HepG2 (cell line): Measurements from ENCODE around the gene SOX12. TPM values are rescaled to one million over a fixed set of nuclear protein-coding genes. Genes with fewer than 3 reads are reported as not detected.

Experiments used
- AHR ChIP-seq: IDR thresholded peaks from 2 replicates; pipeline ENCODE4 v1.6.1; 2018; ENCODE audit warnings: missing genetic modification reagents, missing compliant biosample characterization
- AKAP8 ChIP-seq: sonication (generic); formaldehyde crosslinking; IDR thresholded peaks from 2 replicates; pipeline ENCODE4 v1.5.1; 2020; ENCODE audit warnings: mild to moderate bottlenecking, missing genetic modification reagents
- ARNT2 ChIP-seq: sonication (generic); formaldehyde crosslinking; IDR thresholded peaks from 2 replicates; pipeline ENCODE4 v1.8.0; 2022; ENCODE audit warnings: mild to moderate bottlenecking, low read depth, missing genetic modification reagents, moderate library complexity
- DR1 ChIP-seq: sonication (generic); formaldehyde crosslinking; IDR thresholded peaks from 2 replicates; pipeline ENCODE4 v1.8.0; 2021; ENCODE audit warnings: mild to moderate bottlenecking, missing genetic modification reagents, inconsistent platforms
- GLI4 ChIP-seq: sonication (generic); formaldehyde crosslinking; IDR thresholded peaks from 2 replicates; pipeline ENCODE4 v1.5.1; 2020; ENCODE audit warnings: missing genetic modification reagents, mild to moderate bottlenecking, moderate library complexity, borderline replicate concordance
- HNRNPUL1 ChIP-seq: fragments of 200-400 bp; formaldehyde crosslinking; IDR thresholded peaks from 2 replicates; pipeline ENCODE4 v1.6.1; 2017; ENCODE audit warnings: low read depth, mild to moderate bottlenecking, low read length, moderate library complexity
- JUND ChIP-seq: sonication (generic); formaldehyde crosslinking; IDR thresholded peaks from 2 replicates; pipeline ENCODE4 v1.8.0; 2022; ENCODE audit warnings: mild to moderate bottlenecking, missing genetic modification reagents
- MAFK ChIP-seq, 2 experiments: IDR thresholded peaks in 1 of 2; conservative IDR thresholded peaks in 1 of 2; 2 replicates each; pipeline ENCODE4 v1.6.1; 2011; ENCODE audit warnings: improper control_type of control experiment in 2 of 2, low read length in 2 of 2
- MTA3 ChIP-seq: sonication (generic); formaldehyde crosslinking; IDR thresholded peaks from 2 replicates; pipeline ENCODE4 v1.4.0; 2020; ENCODE audit warnings: missing genetic modification reagents
- NKX3-1 ChIP-seq: sonication (generic); formaldehyde crosslinking; IDR thresholded peaks from 2 replicates; pipeline ENCODE4 v1.5.0; 2020; ENCODE audit warnings: missing genetic modification reagents
- SNRNP70 ChIP-seq: fragments of 200-400 bp; formaldehyde crosslinking; IDR thresholded peaks from 2 replicates; pipeline ENCODE4 v1.6.1; 2017; ENCODE audit warnings: mild to moderate bottlenecking, low read depth, low read length, moderate library complexity
- SP2 ChIP-seq: sonication (generic); formaldehyde crosslinking; IDR thresholded peaks from 2 replicates; pipeline ENCODE4 v1.5.1; 2020; ENCODE audit warnings: mild to moderate bottlenecking, missing genetic modification reagents
- XRCC5 ChIP-seq: fragments of 200-400 bp; formaldehyde crosslinking; optimal IDR thresholded peaks from 2 replicates; pipeline ENCODE3; 2017; ENCODE audit warnings: mild to moderate bottlenecking, low read length
- ZNF124 ChIP-seq: sonication (generic); formaldehyde crosslinking; IDR thresholded peaks from 2 replicates; pipeline ENCODE4 v1.4.0; 2020; ENCODE audit warnings: missing genetic modification reagents
- ZNF138 ChIP-seq: sonication (generic); formaldehyde crosslinking; IDR thresholded peaks from 2 replicates; pipeline ENCODE4 v1.5.0; 2020; ENCODE audit warnings: mild to moderate bottlenecking, low read depth, missing genetic modification reagents
- ZNF260 ChIP-seq: sonication (generic); formaldehyde crosslinking; IDR thresholded peaks from 2 replicates; pipeline ENCODE4 v1.4.0; 2020; ENCODE audit warnings: missing genetic modification reagents, low read depth, mild to moderate bottlenecking, borderline replicate concordance
- ZNF3 ChIP-seq: IDR thresholded peaks from 2 replicates; pipeline ENCODE4 v1.7.0; 2017; ENCODE audit warnings: inconsistent platforms
- ZNF430 ChIP-seq: sonication (generic); formaldehyde crosslinking; IDR thresholded peaks from 2 replicates; pipeline ENCODE4 v1.9.0; 2021; ENCODE audit warnings: mild to moderate bottlenecking, missing genetic modification reagents
- ZNF44 ChIP-seq: sonication (generic); formaldehyde crosslinking; IDR thresholded peaks from 2 replicates; pipeline ENCODE4 v1.5.1; 2020; ENCODE audit warnings: mild to moderate bottlenecking, missing genetic modification reagents
- ZNF441 ChIP-seq: sonication (generic); formaldehyde crosslinking; IDR thresholded peaks from 2 replicates; pipeline ENCODE4 v1.7.0; 2021; ENCODE audit warnings: missing genetic modification reagents, borderline replicate concordance
- ZNF484 ChIP-seq: sonication (generic); formaldehyde crosslinking; IDR thresholded peaks from 2 replicates; pipeline ENCODE4 v1.5.1; 2020; ENCODE audit warnings: mild to moderate bottlenecking, low read depth, missing genetic modification reagents, borderline replicate concordance
- ZNF816 ChIP-seq: sonication (generic); formaldehyde crosslinking; IDR thresholded peaks from 2 replicates; pipeline ENCODE4 v1.8.0; 2022; ENCODE audit warnings: missing genetic modification reagents, mild to moderate bottlenecking, borderline replicate concordance
- ZSCAN20 ChIP-seq: sonication (generic); formaldehyde crosslinking; IDR thresholded peaks from 2 replicates; pipeline ENCODE4 v1.4.0; 2020; ENCODE audit warnings: missing genetic modification reagents, mild to moderate bottlenecking, borderline replicate concordance
- polyA plus RNA-seq, 8 experiments: library from polyadenylated mRNA; depleted of rRNA in 3 of 8; stranded (reverse) in 7 of 8; unstranded in 1 of 8; fragments of >200 nt; fragmentation: Illumina TruSeq in 4 of 8; extraction: Trizol in 4 of 8; gene quantifications; 2 replicates each; pipeline versions ENCODE4 v1.2.1 to v1.2.3, GENCODE V29; 2011 to 2016; ENCODE audit warnings: low read depth in 4 of 8, missing spikeins in 1 of 8, mixed read lengths in 1 of 8; ENCODE audit not compliant: insufficient read depth in 1 of 8
- total RNA-seq, 5 experiments: library from RNA; depleted of rRNA; stranded (reverse); fragments of >200 nt; fragmentation: Illumina TruSeq; extraction: Trizol; gene quantifications; 2 replicates each; pipeline ENCODE4 v1.2.3, GENCODE V29; 2016; ENCODE audit warnings: low read depth in 1 of 5
- TF ChIP-seq, protein P1 (sequence below): sonication (generic); formaldehyde crosslinking; IDR thresholded peaks from 2 replicates; pipeline ENCODE4 v1.5.0; 2020; ENCODE audit warnings: mild to moderate bottlenecking, missing genetic modification reagents, borderline replicate concordance

Gene SOX12
- total and polyA plus RNA-seq, 2 of the 13 experiments (the other 11 are each of a cell fraction or from before 2014, with no cell fraction given) = 10.0 to 18.7 TPM

DNA sequence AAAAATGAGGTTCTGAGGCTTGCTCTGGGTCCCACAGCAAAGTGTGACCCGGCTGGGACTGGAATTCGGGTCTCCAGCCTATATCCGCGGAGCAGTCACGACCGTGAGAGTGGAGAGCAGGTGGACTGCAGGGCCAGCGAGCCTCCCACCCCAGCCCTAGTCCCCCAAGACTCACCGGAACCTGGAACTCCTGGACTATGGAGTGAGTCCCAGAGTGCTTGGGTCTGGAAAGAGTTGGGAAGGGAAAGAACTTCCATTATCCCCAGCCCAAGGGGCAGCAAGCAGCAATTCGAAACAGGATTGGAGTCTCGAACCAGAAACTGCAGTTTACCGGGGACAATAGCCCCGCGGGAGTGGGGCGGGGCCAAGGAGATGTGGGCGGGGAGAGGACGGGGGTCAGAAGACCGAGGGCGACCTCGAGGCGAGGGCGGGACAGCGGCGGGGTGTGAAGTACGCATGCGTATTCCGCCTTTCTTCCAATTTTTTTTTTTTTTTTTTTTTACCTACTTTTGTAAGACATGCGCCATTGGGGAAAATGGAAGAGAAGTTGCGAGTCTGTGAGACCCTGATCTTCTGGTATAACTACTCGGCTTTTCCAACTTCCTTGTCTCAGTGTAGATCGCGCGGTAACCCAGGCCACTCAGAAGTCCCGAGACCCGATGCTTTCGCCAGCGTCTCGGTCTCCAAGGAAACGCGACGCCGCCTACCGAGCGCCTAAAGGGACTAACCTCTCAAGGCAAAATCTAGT is 35.1 kb upstream of the SOX12 start, which contains the start of gene C20orf96 (continued):
- TF ChIP-seq, protein P1, sequence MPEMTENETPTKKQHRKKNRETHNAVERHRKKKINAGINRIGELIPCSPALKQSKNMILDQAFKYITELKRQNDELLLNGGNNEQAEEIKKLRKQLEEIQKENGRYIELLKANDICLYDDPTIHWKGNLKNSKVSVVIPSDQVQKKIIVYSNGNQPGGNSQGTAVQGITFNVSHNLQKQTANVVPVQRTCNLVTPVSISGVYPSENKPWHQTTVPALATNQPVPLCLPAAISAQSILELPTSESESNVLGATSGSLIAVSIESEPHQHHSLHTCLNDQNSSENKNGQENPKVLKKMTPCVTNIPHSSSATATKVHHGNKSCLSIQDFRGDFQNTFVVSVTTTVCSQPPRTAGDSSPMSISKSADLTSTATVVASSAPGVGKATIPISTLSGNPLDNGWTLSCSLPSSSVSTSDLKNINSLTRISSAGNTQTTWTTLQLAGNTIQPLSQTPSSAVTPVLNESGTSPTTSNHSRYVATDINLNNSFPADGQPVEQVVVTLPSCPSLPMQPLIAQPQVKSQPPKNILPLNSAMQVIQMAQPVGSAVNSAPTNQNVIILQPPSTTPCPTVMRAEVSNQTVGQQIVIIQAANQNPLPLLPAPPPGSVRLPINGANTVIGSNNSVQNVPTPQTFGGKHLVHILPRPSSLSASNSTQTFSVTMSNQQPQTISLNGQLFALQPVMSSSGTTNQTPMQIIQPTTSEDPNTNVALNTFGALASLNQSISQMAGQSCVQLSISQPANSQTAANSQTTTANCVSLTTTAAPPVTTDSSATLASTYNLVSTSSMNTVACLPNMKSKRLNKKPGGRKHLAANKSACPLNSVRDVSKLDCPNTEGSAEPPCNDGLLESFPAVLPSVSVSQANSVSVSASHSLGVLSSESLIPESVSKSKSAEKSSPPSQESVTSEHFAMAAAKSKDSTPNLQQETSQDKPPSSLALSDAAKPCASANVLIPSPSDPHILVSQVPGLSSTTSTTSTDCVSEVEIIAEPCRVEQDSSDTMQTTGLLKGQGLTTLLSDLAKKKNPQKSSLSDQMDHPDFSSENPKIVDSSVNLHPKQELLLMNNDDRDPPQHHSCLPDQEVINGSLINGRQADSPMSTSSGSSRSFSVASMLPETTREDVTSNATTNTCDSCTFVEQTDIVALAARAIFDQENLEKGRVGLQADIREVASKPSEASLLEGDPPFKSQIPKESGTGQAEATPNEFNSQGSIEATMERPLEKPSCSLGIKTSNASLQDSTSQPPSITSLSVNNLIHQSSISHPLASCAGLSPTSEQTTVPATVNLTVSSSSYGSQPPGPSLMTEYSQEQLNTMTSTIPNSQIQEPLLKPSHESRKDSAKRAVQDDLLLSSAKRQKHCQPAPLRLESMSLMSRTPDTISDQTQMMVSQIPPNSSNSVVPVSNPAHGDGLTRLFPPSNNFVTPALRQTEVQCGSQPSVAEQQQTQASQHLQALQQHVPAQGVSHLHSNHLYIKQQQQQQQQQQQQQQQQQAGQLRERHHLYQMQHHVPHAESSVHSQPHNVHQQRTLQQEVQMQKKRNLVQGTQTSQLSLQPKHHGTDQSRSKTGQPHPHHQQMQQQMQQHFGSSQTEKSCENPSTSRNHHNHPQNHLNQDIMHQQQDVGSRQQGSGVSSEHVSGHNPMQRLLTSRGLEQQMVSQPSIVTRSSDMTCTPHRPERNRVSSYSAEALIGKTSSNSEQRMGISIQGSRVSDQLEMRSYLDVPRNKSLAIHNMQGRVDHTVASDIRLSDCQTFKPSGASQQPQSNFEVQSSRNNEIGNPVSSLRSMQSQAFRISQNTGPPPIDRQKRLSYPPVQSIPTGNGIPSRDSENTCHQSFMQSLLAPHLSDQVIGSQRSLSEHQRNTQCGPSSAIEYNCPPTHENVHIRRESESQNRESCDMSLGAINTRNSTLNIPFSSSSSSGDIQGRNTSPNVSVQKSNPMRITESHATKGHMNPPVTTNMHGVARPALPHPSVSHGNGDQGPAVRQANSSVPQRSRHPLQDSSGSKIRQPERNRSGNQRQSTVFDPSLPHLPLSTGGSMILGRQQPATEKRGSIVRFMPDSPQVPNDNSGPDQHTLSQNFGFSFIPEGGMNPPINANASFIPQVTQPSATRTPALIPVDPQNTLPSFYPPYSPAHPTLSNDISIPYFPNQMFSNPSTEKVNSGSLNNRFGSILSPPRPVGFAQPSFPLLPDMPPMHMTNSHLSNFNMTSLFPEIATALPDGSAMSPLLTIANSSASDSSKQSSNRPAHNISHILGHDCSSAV (CRISPR knock-in tag) = peak; percentile 90; the same call in 1 of the 2 replicates
- no peak for TF ChIP-seq MAFK (conservative IDR thresholded peaks at IDR 0.05 in 1 of 2, IDR thresholded peaks at IDR 0.05 in 1 of 2; ENCODE audit: low read length in 2 of 2)
- no peak for TF ChIP-seq AKAP8 (CRISPR knock-in tag)
- TF ChIP-seq AHR (CRISPR knock-in tag) = peak; percentile 58; the same call in 1 of the 2 replicates
- no peak for TF ChIP-seq ZSCAN20
- TF ChIP-seq ZNF484 = no peak
- TF ChIP-seq MTA3 (CRISPR knock-in tag) = no peak
- TF ChIP-seq SNRNP70 = no peak
- TF ChIP-seq ZNF430 (CRISPR knock-in tag) = peak; percentile 89; the same call in 1 of the 2 replicates
- TF ChIP-seq ZNF44 (CRISPR knock-in tag) = no peak
- TF ChIP-seq ZNF124 = peak; percentile 11
- TF ChIP-seq ZNF138 (CRISPR knock-in tag) = no peak
- 0 out of 2 replicates have a peak, but pooled peaks have one; percentile 72 for TF ChIP-seq ZNF816 (CRISPR knock-in tag)
- TF ChIP-seq ZNF441 (CRISPR knock-in tag) = peak; percentile 22; the same call in 1 of the 2 replicates
- peak; percentile 31 for TF ChIP-seq XRCC5
- TF ChIP-seq ARNT2 = no peak
- no peak for TF ChIP-seq DR1 (CRISPR knock-in tag)
- no peak for TF ChIP-seq NKX3-1 (CRISPR knock-in tag)
- no peak for TF ChIP-seq GLI4
- no peak for TF ChIP-seq ZNF260 (CRISPR knock-in tag)
- peak; percentile 9; the same call in 1 of the 2 replicates for TF ChIP-seq SP2
- TF ChIP-seq JUND (CRISPR knock-in tag) = no peak
- TF ChIP-seq ZNF3 (CRISPR knock-in tag) = no peak
- TF ChIP-seq HNRNPUL1 = no peak
